Cardiac muscle cell (in vitro differentiated cells and primary cell): ENCODE measurements around the gene FTO. TPM values are rescaled to one million over a fixed set of nuclear protein-coding genes. Genes with fewer than 3 reads are reported as not detected.

ENCODE experiments used
- DNase-seq, 2 donors: peaks; one replicate each; pipeline versions ENCODE4 v3.0.0 to v3.0.0-alpha.2; 2010 to 2017; ENCODE audit warnings: low read depth in 1 of 2, low spot score in 1 of 2
- H3K27ac ChIP-seq: fragments of 200-600 bp; sonication (generic); 2 replicates; pipeline ENCODE4 v1.5.1; 2016
- H3K27me3 ChIP-seq: fragments of 200-600 bp; sonication (generic); 2 replicates; pipeline ENCODE4 v1.6.0; 2016; ENCODE audit warnings: control low read depth
- H3K36me3 ChIP-seq: fragments of 200-600 bp; sonication (generic); 2 replicates; pipeline ENCODE4 v1.5.1; 2016; ENCODE audit warnings: control low read depth
- H3K4me1 ChIP-seq: fragments of 200-600 bp; sonication (generic); 2 replicates; pipeline ENCODE4 v1.8.1; 2017; ENCODE audit warnings: low read depth, mild to moderate bottlenecking, mixed run types
- H3K4me3 ChIP-seq: fragments of 200-600 bp; sonication (generic); 2 replicates; pipeline ENCODE4 v1.5.1; 2016; ENCODE audit warnings: mild to moderate bottlenecking
- H3K9me3 ChIP-seq: fragments of 200-600 bp; sonication (generic); 2 replicates; pipeline ENCODE4 v1.5.1; 2017; ENCODE audit warnings: low read depth, mild to moderate bottlenecking, control low read depth
- CTCF ChIP-seq: IDR thresholded peaks from 2 replicates; pipeline ENCODE4 v1.5.1; 2012; ENCODE audit warnings: low read depth, mild to moderate bottlenecking, low read length
- polyA plus RNA-seq: library from polyadenylated mRNA; unstranded; fragments of >200 nt; fragmentation: Nextera tagmentation; extraction: Ambion mirVana; gene quantifications from 2 replicates; pipeline ENCODE4 v1.2.1, GENCODE V29; 2016
- total RNA-seq: library from RNA; depleted of rRNA; stranded (reverse); fragments of >200 nt; gene quantifications from 2 replicates; pipeline ENCODE4 v1.2.3, GENCODE V29; 2016

FTO gene
- total and polyA plus RNA-seq, 2 experiments from 2014 or later: 77.7 to 93.8 TPM

- Histone ChIP-seq H3K27me3 (no peaks in the 10 kb centered on the region), H3K27ac (no peak overlapping the region), H3K9me3 (no peaks in the 10 kb centered on the region), H3K36me3 (no peaks in the 10 kb centered on the region), H3K4me3 (no peak overlapping the region), H3K4me1 (peaks cover 20% of the 10 kb centered on the region)
- peak in 1 of 2 donors; percentile 42 for DNase-seq
- no peak for TF ChIP-seq CTCF
These were observed 244.4 kb downstream of the FTO start for GRCh38 chr16:53948326-53948725.

GRCh38 chr16:53948734-53949430 lies 244.9 kb downstream of the FTO start:
- H3K4me3 ChIP-seq: no peak overlapping the region
- no peak for TF ChIP-seq CTCF
- H3K36me3 ChIP-seq: no peaks in the 10 kb centered on the region
- H3K27ac ChIP-seq: no peak overlapping the region
- no peak for DNase-seq
- peaks cover 20% of the 10 kb centered on the region for H3K4me1 ChIP-seq
- H3K9me3 ChIP-seq: no peaks in the 10 kb centered on the region
- no peaks in the 10 kb centered on the region for H3K27me3 ChIP-seq

GRCh38 chr16:53949715-53950410 lies 245.9 kb downstream of the FTO start:
- H3K27me3 ChIP-seq: no peaks in the 10 kb centered on the region
- no peak overlapping the region for H3K27ac ChIP-seq
- no peak overlapping the region for H3K4me3 ChIP-seq

GRCh38 chr16:53950677-53951076 lies 246.7 kb downstream of the FTO start:
- Histone ChIP-seq H3K36me3 (no peaks in the 10 kb centered on the region), H3K9me3 (no peaks in the 10 kb centered on the region), H3K4me3 (no peak overlapping the region), H3K27me3 (no peaks in the 10 kb centered on the region), H3K27ac (no peak overlapping the region), H3K4me1 (peaks cover 20% of the 10 kb centered on the region)
- TF ChIP-seq CTCF: no peak
- no peak for DNase-seq

More at GRCh38 chr16:53949715-53950410, 245.9 kb downstream of the FTO start:
- Histone ChIP-seq H3K4me1 (peaks cover 20% of the 10 kb centered on the region), H3K9me3 (no peaks in the 10 kb centered on the region), H3K36me3 (no peaks in the 10 kb centered on the region)
- DNase-seq: no peak
- TF ChIP-seq CTCF: no peak

GRCh38 chr16:53952215-53953208 lies 248.6 kb downstream of the FTO start:
- Histone ChIP-seq H3K4me1 (peaks cover 8% of the 10 kb centered on the region), H3K27ac (no peak overlapping the region), H3K27me3 (no peaks in the 10 kb centered on the region), H3K36me3 (no peaks in the 10 kb centered on the region), H3K4me3 (no peak overlapping the region), H3K9me3 (no peaks in the 10 kb centered on the region)
- TF ChIP-seq CTCF: no peak
- DNase-seq: peak in 1 of 2 donors; percentile 41
